GM18517 (cell line): ENCODE data around the gene VEGFB.

Source experiments
- ATAC-seq: cut with Tn5 transposase; IDR thresholded peaks from one replicate; pipeline ENCODE4 v1.9.1; 2021; ENCODE audit warnings: mild to moderate bottlenecking, moderate library complexity; ENCODE audit not compliant: unreplicated experiment

The VEGFB gene

GRCh38 chr11:64233913-64234586 lies at the start of gene VEGFB:
Gene VEGFB (plus strand): TSS chr11:64234584. CDS start chr11:64234834, 250 bp downstream.
- no peak for ATAC-seq

GRCh38 chr11:64185175-64185692 lies 49.1 kb upstream of the VEGFB start:
- ATAC-seq, result peak; percentile 25

- peak; percentile 89 for ATAC-seq
Measured at GRCh38 chr11:64185693-64186491, 48.5 kb upstream of the VEGFB start, which contains the start of gene STIP1. Gene STIP1 (plus strand): TSS chr11:64186171. CDS start chr11:64186262, 91 bp downstream.

- ATAC-seq, result no peak
Measured at GRCh38 chr11:64186492-64187165, 47.8 kb upstream of the VEGFB start.

- no peak for ATAC-seq
Measured at GRCh38 chr11:64192434-64192833, 42.0 kb upstream of the VEGFB start.

- no peak for ATAC-seq
Measured at GRCh38 chr11:64196626-64197025, 37.8 kb upstream of the VEGFB start.

GRCh38 chr11:64198511-64198910 lies 35.9 kb upstream of the VEGFB start:
- ATAC-seq, result no peak

GRCh38 chr11:64201543-64201942 lies 32.8 kb upstream of the VEGFB start:
- no peak for ATAC-seq

GRCh38 chr11:64202992-64203391 lies 31.4 kb upstream of the VEGFB start:
- no peak for ATAC-seq

GRCh38 chr11:64203421-64204079 lies 30.8 kb upstream of the VEGFB start:
- ATAC-seq, result no peak

GRCh38 chr11:64204080-64204440 lies 30.3 kb upstream of the VEGFB start:
- ATAC-seq, result no peak

- no peak for ATAC-seq
Measured at GRCh38 chr11:64204464-64204989, 29.9 kb upstream of the VEGFB start.

- ATAC-seq, result peak; percentile 15
Measured at GRCh38 chr11:64206457-64207255, 27.7 kb upstream of the VEGFB start, which contains the start of gene FERMT3. Gene FERMT3 (plus strand): TSS chr11:64206721. CDS start chr11:64207365, 644 bp downstream.

- ATAC-seq, result peak; percentile 47
Measured at GRCh38 chr11:64207256-64208085, 26.9 kb upstream of the VEGFB start.

GRCh38 chr11:64208086-64208795 lies 26.1 kb upstream of the VEGFB start:
- no peak for ATAC-seq

- ATAC-seq, result no peak
Measured at GRCh38 chr11:64208796-64209562, 25.4 kb upstream of the VEGFB start.

- no peak for ATAC-seq
Measured at GRCh38 chr11:64209563-64209843, 24.9 kb upstream of the VEGFB start.
